ENCODE results near the gene IP6K3. TPM values are rescaled to one million over a fixed set of nuclear protein-coding genes. Genes with fewer than 3 reads are reported as not detected.

IP6K3 gene
- polyA plus RNA-seq, 1 donor (not counting 4 experiments of a cell fraction or from before 2014, with no cell fraction given) = not detected

GRCh38 chr6:33684428-33684896, 62.2 kb downstream of the IP6K3 start:
- DNase-seq (ENCODE audit: low read depth, low spot score) (no peak), FAIRE-seq (no peak)
- H3K9me1 ChIP-seq (ENCODE audit: control insufficient read depth, extremely low read depth, insufficient read depth, low read length) = no peaks in the 10 kb centered on the region
- no peaks in the 10 kb centered on the region for H4K20me1 ChIP-seq (ENCODE audit: control insufficient read depth, extremely low read depth, insufficient read depth, low read length)
- H3K4me1 ChIP-seq (ENCODE audit: control insufficient read depth, extremely low read depth, insufficient read depth, low read length) = no peaks in the 10 kb centered on the region
- no peak overlapping the region for H3K9ac ChIP-seq (ENCODE audit: control insufficient read depth, extremely low read depth, insufficient read depth, low read length)
- no peaks in the 10 kb centered on the region for H3K9me3 ChIP-seq (ENCODE audit: control insufficient read depth, low read depth, low read length)
- dilution Hi-C loops (cut with MboI; ENCODE audit: extremely low pct_ligation_motif_present, low sequenced_read_pairs) = no loop called here
- no peaks in the 10 kb centered on the region for H3K79me2 ChIP-seq (ENCODE audit: control insufficient read depth, insufficient read depth, low read length)
- no peak overlapping the region for H3K4me2 ChIP-seq (ENCODE audit: control insufficient read depth, extremely low read depth, insufficient read depth, low read depth, low read length)
- no peak overlapping the region for H3K4me3 ChIP-seq (ENCODE audit: control insufficient read depth in 2 of 3, extremely low read depth in 1 of 3, insufficient read depth in 2 of 3, low read depth in 1 of 3, low read length in 3 of 3)
- H3K36me3 ChIP-seq (ENCODE audit: control insufficient read depth in 2 of 2, extremely low read depth in 1 of 2, insufficient read depth in 2 of 2, low read length in 2 of 2) = peaks cover 50 to 59% of the 10 kb centered on the region in 2 experiments
- TF ChIP-seq EZH2 (IDR thresholded peaks at IDR 0.05; ENCODE audit: low read length) = no peak
- TF ChIP-seq CTCF (optimal IDR thresholded peaks at IDR 0.05 in 1 of 3, IDR thresholded peaks at IDR 0.05 in 1 of 3, conservative IDR thresholded peaks at IDR 0.05 in 1 of 3; ENCODE audit: extremely low read depth in 1 of 3, insufficient read depth in 2 of 3, low read length in 3 of 3) = no peak
- no peak overlapping the region for H3K27ac ChIP-seq (ENCODE audit: control insufficient read depth, insufficient read depth, low read length)
- H2AFZ ChIP-seq (ENCODE audit: control insufficient read depth, low read length) = no peak overlapping the region
- no peaks in the 10 kb centered on the region for H3K27me3 ChIP-seq (ENCODE audit: control insufficient read depth, extremely low read depth, insufficient read depth, low read length)

GRCh38 chr6:33683576-33684427, 62.9 kb downstream of the IP6K3 start:
- no peak for FAIRE-seq
- peaks cover 51 to 57% of the 10 kb centered on the region in 2 experiments for H3K36me3 ChIP-seq (ENCODE audit: control insufficient read depth in 2 of 2, extremely low read depth in 1 of 2, insufficient read depth in 2 of 2, low read length in 2 of 2)
- dilution Hi-C loops (cut with MboI; ENCODE audit: extremely low pct_ligation_motif_present, low sequenced_read_pairs) = no loop called here

More at GRCh38 chr6:33683576-33684427, 62.9 kb downstream of the IP6K3 start:
- no peak overlapping the region for H3K9ac ChIP-seq (ENCODE audit: control insufficient read depth, extremely low read depth, insufficient read depth, low read length)
- H3K9me1 ChIP-seq (ENCODE audit: control insufficient read depth, extremely low read depth, insufficient read depth, low read length) = no peaks in the 10 kb centered on the region
- TF ChIP-seq CTCF (optimal IDR thresholded peaks at IDR 0.05 in 1 of 3, IDR thresholded peaks at IDR 0.05 in 1 of 3, conservative IDR thresholded peaks at IDR 0.05 in 1 of 3; ENCODE audit: extremely low read depth in 1 of 3, insufficient read depth in 2 of 3, low read length in 3 of 3) = no peak
- TF ChIP-seq EZH2 (IDR thresholded peaks at IDR 0.05; ENCODE audit: low read length) = no peak
- no peak overlapping the region for H2AFZ ChIP-seq (ENCODE audit: control insufficient read depth, low read length)
- no peak overlapping the region for H3K4me2 ChIP-seq (ENCODE audit: control insufficient read depth, extremely low read depth, insufficient read depth, low read depth, low read length)
- H3K4me3 ChIP-seq (ENCODE audit: control insufficient read depth in 2 of 3, extremely low read depth in 1 of 3, insufficient read depth in 2 of 3, low read depth in 1 of 3, low read length in 3 of 3) = no peak overlapping the region
- H3K4me1 ChIP-seq (ENCODE audit: control insufficient read depth, extremely low read depth, insufficient read depth, low read length) = no peaks in the 10 kb centered on the region
- no peak overlapping the region for H3K27ac ChIP-seq (ENCODE audit: control insufficient read depth, insufficient read depth, low read length)
- no peaks in the 10 kb centered on the region for H3K79me2 ChIP-seq (ENCODE audit: control insufficient read depth, insufficient read depth, low read length)
- H4K20me1 ChIP-seq (ENCODE audit: control insufficient read depth, extremely low read depth, insufficient read depth, low read length) = no peaks in the 10 kb centered on the region
- H3K9me3 ChIP-seq (ENCODE audit: control insufficient read depth, low read depth, low read length) = no peaks in the 10 kb centered on the region
- H3K27me3 ChIP-seq (ENCODE audit: control insufficient read depth, extremely low read depth, insufficient read depth, low read length) = no peaks in the 10 kb centered on the region
- no peak for DNase-seq (ENCODE audit: low read depth, low spot score)

Data from keratinocyte (primary cell).